Right lobe of liver (tissue), 4 donors: ENCODE data around the gene CHST11.

Experiments
- CTCF ChIP-seq, 4 donors: fragments of 200-600 bp in 3 of 4; fragments of 450-650 bp in 1 of 4; IDR thresholded peaks; one replicate each; pipeline versions ENCODE4 v1.5.1 to v1.8.0; 2016 to 2022; ENCODE audit warnings: antibody characterized with exemption in 4 of 4, mild to moderate bottlenecking in 2 of 4
- POLR2A ChIP-seq: fragments of 450-650 bp; IDR thresholded peaks from one replicate; pipeline ENCODE4 v1.6.1; 2017; ENCODE audit warnings: antibody characterized with exemption, mild to moderate bottlenecking
- donor health status: DM: no; HTN: no; CAD: no.
- donor health status: DM: no; HTN: no; CAD: no.
- donor health status: DM: no; HTN: yes; CAD: no.

- TF ChIP-seq CTCF (IDR thresholded peaks at IDR 0.05): no peak
- no peak for TF ChIP-seq POLR2A
Observed at GRCh38 chr12:104553421-104553820, 96.7 kb downstream of the CHST11 start.
